ENCODE data around the gene LMLN. TPM values are rescaled to one million over a fixed set of nuclear protein-coding genes. Genes with fewer than 3 reads are reported as not detected.
"Not testable (repeated sequence)": the region's sequence is repeated elsewhere in the genome, so short reads cannot be mapped to it uniquely, and the experiment has no call there.

LMLN gene
- total RNA-seq: 13.5 TPM

DNA sequence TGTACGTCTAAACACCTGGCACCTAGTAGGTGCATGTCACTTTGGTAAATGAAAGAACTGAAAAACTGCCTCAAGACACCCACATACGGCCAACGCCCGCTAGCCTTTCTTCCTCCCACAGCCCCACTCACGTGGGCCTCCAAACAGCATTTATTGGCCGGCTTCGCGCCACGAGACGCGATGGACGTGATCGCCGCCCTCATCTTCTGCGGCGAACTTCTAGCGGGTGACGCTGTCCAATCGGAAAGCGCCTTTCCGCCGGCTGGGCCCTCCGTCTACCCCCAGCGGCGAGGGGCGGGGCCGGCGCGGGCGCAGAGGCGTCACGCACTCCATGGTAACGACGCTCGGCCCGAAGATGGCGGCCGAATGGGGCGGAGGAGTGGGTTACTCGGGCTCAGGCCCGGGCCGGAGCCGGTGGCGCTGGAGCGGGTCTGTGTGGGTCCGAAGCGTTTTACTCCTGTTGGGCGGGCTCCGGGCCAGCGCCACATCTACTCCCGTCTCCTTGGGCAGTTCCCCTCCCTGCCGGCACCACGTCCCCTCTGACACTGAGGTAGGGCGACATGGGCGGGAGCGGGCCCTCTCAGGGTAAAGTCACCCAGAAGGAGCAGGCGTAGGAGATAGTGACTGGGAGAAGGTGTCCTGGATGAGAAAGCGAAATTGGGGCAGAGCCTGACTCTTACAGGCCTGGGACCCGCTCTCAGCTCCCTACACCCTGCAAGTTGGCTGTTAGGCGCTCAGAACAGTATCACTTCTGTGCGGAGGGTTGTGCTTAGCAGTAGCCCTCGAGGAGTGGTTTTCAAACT lies at the start of gene LMLN:
Gene LMLN, plus strand, starts transcription at position 327 of the 803 bp plus-strand sequence. Its CDS starts 29 bp downstream, at position 356.
- FAIRE-seq (peak; percentile 49), DNase-seq (ENCODE audit: low spot score in 2 of 2) (peak; percentile 81 to 91)

DNA sequence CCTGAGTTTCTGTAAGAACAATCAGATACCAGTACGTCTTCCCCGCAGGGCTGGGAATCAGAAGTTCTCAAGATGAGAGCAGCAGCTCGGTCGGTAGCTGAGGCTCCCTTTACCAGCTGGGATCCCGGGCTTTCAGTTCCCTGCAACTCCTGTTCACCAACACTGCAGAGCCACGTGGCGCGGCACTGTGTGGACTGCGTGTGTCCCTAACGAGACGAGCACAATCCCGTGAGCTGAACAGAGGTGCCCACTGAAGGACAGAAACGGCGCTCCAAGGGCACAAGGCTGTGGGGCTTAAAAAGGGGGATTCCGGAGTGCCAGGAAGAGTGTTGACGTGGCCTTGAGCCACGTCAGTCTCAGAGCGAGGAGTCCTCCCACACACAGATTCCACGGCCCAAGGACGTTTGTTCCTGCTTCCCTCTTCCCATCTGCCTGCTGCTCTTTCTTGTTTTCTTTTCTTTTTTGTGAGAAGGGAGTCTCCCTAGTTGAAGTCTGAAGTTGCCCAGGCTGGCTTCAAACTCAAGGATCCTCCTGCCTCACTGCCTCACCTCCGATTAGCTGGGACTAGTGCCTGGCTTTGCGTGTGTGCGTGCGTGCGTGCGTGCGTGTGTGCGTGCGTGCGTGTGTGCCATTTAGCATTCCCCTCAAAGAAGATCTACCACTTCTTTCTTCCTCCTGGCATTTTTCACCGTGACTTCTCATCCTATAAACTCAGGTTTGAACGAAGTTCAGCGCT lies 47.1 kb upstream of the LMLN start:
- DNase-seq (ENCODE audit: low spot score in 2 of 2) (peak in 1 of 2 donors; percentile 24), FAIRE-seq (no peak)

DNA sequence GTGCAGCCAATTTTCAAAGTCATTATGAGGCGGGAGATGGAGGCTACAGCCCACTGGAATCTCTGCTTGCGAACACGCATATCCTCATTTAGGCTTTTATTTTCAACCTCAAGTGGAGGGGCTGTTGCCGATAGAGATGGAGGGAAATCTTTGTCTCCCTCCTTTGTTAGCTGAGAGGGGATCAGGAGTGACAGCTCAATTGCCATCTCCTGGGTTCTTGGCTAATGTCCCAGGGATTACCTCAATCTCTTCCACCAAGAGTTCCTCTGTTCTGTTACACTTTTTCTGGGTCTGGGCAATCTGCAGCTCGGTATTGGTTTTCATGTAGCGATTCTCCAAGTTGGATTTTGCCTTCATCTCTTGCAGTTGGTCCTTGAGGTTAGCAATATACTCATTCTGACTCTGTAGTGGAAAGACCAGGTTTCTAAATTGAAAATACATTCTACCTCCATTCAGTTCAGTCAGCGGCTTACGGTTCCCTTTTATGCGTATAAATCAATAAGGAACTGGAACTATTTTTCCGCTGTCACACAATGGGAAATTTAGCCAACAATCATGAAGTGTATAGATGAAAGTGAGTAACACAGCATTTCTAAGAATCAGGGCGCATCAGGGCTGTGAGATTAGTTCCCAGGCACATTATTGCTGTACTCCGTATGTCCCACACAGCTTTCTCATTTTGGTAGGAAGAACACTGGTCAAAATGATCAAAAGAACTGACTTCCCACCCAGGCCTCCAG lies 46.2 kb upstream of the LMLN start:
- FAIRE-seq: no peak
- DNase-seq (ENCODE audit: low spot score in 2 of 2): no peak

DNA sequence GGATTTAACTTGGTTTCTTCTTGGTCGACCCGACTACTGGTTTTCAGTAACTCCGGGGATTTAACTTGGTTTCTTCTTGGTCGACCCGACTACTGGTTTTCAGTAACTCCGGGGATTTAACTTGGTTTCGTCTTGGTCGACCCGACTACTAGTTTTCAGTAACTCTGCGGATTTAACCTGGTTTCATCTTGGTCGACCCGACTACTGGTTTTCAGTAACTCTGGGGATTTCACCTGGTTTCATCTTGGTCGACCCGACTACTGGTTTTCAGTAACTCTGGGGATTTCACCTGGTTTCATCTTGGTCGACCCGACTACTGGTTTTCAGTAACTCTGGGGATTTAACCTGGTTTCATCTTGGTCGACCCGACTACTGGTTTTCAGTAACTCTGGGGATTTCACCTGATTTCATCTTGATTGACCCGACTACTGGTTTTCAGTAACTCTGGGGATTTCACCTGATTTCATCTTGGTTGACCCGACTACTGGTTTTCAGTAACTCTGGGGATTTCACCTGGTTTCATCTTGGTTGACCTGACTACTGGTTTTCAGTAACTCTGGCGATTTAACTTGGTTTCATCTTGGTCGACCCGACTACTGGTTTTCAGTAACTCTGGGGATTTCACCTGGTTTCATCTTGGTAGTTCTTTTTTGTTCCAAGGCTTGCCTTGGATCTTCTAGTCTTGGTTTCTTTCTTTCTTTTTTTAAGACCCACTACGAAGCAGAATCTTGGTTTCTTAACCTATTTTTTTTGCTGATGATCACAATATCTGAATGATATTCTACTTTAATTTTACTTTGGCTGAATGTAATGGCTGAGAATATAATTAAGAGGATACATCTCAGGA lies 38.4 kb upstream of the LMLN start:
- not testable (repeated sequence) for DNase-seq (ENCODE audit: low spot score in 2 of 2)

GRCh38 chr3:197926418-197926817 lies 33.6 kb upstream of the LMLN start:
- no peak for FAIRE-seq
- no peak for DNase-seq (ENCODE audit: low spot score in 2 of 2)

More for the DNA sequence above, 38.4 kb upstream of the LMLN start:
- FAIRE-seq: not testable (repeated sequence)

DNA sequence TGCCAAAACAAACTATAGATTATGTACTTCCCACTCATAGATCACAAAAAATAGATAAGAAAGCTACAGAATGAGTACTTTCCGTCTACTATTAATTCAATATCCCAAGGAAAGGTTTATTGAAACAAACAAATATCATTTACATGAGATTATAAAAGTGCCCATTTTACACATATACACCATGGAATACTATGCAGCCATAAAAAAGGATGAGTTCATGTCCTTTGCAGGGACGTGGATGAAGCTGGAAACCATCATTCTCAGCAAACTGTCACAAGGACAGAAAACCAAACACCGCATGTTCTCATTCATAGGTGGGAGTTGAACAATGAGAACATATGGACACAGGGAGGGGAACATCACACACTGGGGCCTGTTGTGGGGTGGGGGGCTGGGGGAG lies 32.4 kb upstream of the LMLN start:
- not testable (repeated sequence) for DNase-seq (ENCODE audit: low spot score in 2 of 2)

DNA sequence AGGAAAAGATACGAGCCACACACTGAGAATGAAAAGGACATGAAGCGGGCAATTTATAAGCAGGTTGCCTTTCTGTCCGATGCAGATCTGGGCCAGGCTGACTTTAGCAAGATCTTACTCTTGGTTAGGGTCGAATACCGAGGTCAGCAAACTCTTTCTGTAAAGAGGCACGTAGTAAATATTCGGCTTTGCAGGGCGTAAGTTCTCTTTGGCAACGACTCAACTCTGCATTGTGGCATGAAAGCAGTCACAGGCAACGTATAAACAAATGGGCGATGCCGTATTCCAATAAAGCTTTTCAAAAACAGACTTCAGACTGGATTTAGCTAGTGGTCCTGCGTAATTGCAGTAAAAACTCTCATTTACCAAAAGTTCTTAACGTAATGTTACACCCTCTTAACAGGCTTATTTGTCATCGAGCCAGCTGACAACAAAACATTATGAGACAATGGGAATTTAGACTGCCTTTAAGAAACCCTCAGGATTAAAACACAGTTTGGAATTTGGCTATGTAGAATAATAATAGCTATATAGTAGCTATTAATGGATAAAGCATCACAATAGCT lies 23.1 kb upstream of the LMLN start:
- DNase-seq (ENCODE audit: low spot score in 2 of 2) (no peak), FAIRE-seq (no peak)

More for the DNA sequence above, 32.4 kb upstream of the LMLN start:
- FAIRE-seq: not testable (repeated sequence)

- DNase-seq (ENCODE audit: low spot score in 2 of 2): no peak
- FAIRE-seq: no peak
Measured at GRCh38 chr3:197940745-197941384, 19.2 kb upstream of the LMLN start.

DNA sequence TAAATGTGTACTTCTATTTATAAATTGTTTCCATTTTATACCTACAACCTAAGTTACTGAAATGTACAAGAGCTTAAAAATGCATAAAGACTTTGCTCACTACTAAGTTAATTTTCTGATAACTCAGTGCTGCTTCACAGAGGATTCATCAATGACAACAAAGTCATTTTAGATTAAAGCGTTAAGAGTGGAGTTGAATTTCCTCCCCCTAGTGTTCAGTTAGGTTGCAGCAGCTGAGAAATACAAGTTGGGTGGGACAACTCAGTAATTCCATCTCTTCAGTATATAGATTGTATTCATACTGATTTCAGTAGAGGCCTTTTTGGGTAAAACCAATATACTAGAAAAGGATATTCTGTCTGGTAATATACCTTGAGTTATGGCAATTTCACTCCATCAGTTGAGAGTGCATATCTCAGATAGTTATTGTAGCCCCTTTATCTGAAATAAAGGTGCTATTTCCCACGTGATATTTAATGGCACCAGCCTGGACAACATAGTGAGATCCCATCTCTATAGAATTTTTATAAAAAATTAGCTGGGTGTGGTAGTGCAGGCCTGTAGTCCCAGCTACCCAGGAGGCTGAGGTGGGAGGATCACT lies 17.0 kb upstream of the LMLN start:
- peak; percentile 3 for FAIRE-seq
- DNase-seq (ENCODE audit: low spot score in 2 of 2): peak in 1 of 2 donors; percentile 22

GRCh38 chr3:197949191-197949777 lies 10.7 kb upstream of the LMLN start:
- FAIRE-seq (no peak), DNase-seq (ENCODE audit: low spot score in 2 of 2) (no peak)

DNA sequence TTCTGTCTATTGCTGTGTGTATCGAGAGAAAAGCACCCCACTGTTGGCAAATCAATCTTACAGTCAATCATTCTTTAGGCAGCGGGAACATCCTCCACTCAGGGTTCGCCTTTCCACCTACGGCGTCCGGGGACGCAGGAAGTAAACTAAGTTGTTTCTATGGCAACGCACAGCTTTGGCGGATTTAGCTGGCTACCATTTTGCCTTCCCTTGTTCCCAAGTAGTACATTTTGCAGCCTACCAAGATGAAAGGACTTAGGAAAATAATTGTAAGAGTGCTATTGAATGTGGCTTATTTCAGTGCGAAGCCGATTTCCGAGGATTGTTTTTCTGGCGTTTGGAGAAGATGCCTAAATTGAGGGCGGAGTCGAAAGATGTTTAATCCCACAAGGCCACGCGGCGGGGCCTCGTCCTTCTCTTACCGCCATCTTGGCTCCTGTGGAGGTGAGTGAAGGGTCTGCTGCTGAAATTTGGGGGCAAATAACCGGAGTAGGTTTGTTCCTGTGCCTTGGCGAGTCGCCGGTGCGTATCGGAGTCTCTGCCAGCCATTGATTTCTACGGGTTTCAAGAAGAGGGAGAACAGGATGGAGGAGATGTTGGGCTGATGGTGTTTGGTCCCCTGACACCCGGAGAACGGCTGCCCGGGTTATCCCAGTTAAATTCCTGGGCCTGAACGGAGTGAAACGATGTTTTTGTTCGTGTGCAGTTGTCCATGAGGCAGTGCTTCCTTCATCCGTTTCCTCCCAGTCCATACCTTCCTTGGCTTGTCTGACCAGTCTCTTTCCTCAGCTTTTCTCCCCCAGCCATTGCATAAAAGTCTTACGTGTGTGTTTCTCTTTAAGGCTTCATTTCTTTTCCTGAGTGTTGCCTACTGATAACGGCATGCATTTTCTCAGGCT lies 10.0 kb upstream of the LMLN start, which contains the start of gene RPL35A:
Gene RPL35A, plus strand, starts transcription at position 413 of the 899 bp plus-strand sequence. CDS start 778 bp downstream, outside the sequence.
- FAIRE-seq: no peak
- DNase-seq (ENCODE audit: low spot score in 2 of 2): peak; percentile 66 to 77

GRCh38 chr3:197950677-197951061 lies 9.3 kb upstream of the LMLN start:
- FAIRE-seq (no peak), DNase-seq (ENCODE audit: low spot score in 2 of 2) (no peak)

GRCh38 chr3:197951392-197951990 lies 8.5 kb upstream of the LMLN start:
- no peak for DNase-seq (ENCODE audit: low spot score in 2 of 2)
- no peak for FAIRE-seq

DNA sequence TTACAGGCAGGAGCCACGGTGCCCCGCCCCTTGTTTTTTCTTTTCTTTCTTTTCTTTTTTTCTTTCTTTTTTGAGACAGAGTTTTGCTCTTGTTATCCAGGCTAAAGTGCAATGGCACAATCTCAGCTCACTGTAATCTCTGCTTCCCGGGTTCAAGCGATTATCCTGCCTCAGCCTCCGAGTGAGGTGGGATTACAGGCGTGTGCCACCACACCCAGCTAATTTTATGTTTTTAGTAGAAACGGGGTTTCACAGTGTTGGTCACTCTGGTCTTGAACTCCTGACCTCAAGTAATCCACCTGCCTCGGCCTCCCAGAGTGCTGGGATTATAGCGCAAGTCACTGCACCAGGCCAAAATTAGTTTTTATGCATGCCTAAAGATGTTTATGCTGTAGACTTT lies 7.6 kb upstream of the LMLN start:
- no peak for DNase-seq (ENCODE audit: low spot score in 2 of 2)
- no peak for FAIRE-seq

DNA sequence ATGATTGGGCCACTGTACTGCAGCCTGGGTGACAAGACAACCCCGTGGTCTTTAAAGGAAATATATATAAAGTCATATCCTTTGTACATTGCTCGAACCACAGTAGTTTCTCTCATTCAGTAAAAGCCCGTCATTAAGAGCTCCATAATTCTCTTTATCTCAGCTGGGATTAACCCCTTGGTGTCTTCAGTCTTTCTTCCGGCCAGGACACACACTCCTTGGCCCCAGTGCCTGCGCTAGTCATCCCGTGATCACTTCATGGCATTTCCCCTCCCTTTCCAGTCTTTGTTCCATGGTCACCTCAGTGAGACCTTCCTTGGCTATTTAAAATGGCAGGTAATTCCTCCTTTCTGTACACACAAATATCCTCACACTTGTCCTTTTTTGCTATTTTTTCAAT lies 6.7 kb upstream of the LMLN start:
- DNase-seq (ENCODE audit: low spot score in 2 of 2): no peak
- no peak for FAIRE-seq

DNA sequence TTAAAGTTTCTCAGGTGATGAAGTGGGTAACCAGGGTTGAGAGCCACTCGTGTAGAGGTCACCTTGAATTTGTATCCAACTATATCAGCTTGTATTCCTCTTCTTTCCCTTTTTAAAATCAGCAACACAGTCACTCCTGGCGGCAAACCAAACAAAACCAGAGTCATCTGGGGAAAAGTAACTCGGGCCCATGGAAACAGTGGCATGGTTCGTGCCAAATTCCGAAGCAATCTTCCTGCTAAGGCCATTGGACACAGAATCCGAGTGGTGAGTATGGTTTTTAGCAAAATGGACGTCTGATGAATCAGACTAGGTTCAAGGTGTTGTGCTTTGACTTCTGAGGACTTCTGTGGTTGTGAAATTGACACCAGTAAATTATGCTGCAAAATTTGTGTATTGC lies 6.1 kb upstream of the LMLN start:
- FAIRE-seq: no peak
- DNase-seq (ENCODE audit: low spot score in 2 of 2): no peak

All from frontal cortex (tissue), 4 donors.